ENCODE measurements around the gene STK17A.
A peak's percentile ranks its signal among the peaks of the same experiment; 100 is the strongest.

STK17A gene

GRCh38 chr7:43628431-43628830 lies 45.5 kb downstream of the STK17A start:
- DNase-seq: no peak
- intact Hi-C loops (cut with DNase I): no loop called here

- DNase-seq: no peak
- intact Hi-C loops (cut with DNase I): no loop called here
Observed at GRCh38 chr7:43629857-43630256, 46.9 kb downstream of the STK17A start.

GRCh38 chr7:43630482-43630881 lies 47.6 kb downstream of the STK17A start:
- no peak for DNase-seq
- intact Hi-C loops (cut with DNase I): no loop called here

GRCh38 chr7:43631559-43631958 lies 48.7 kb downstream of the STK17A start:
- intact Hi-C loops (cut with DNase I): no loop called here
- no peak for DNase-seq

GRCh38 chr7:43632746-43633145 lies 49.8 kb downstream of the STK17A start:
- no peak for DNase-seq
- intact Hi-C loops (cut with DNase I): no loop called here

GRCh38 chr7:43634384-43634783 lies 51.5 kb downstream of the STK17A start:
- intact Hi-C loops (cut with DNase I): no loop called here
- no peak for DNase-seq

GRCh38 chr7:43636093-43636492 lies 53.2 kb downstream of the STK17A start:
- DNase-seq: no peak
- intact Hi-C loops (cut with DNase I): no loop called here

- intact Hi-C loops (cut with DNase I): no loop called here
Observed at GRCh38 chr7:43637114-43637806, 54.4 kb downstream of the STK17A start.

GRCh38 chr7:43639858-43640491 lies 57.1 kb downstream of the STK17A start:
- DNase-seq: no peak
- intact Hi-C loops (cut with DNase I): no loop called here

More at GRCh38 chr7:43637114-43637806, 54.4 kb downstream of the STK17A start:
- no peak for DNase-seq

GRCh38 chr7:43640679-43641078 lies 57.8 kb downstream of the STK17A start:
- DNase-seq: no peak
- intact Hi-C loops (cut with DNase I): no loop called here

GRCh38 chr7:43642897-43643630 lies 60.2 kb downstream of the STK17A start:
- intact Hi-C loops (cut with DNase I): no loop called here
- no peak for DNase-seq

- intact Hi-C loops (cut with DNase I): no loop called here
Observed at GRCh38 chr7:43643846-43644245, 60.9 kb downstream of the STK17A start.

GRCh38 chr7:43645699-43646226 lies 62.9 kb downstream of the STK17A start:
- intact Hi-C loops (cut with DNase I): no loop called here

More at GRCh38 chr7:43643846-43644245, 60.9 kb downstream of the STK17A start:
- no peak for DNase-seq

GRCh38 chr7:43646603-43647338 lies 63.9 kb downstream of the STK17A start:
- intact Hi-C loops (cut with DNase I): no loop called here
- DNase-seq: peak in 4 of 10 donors; percentile 33 to 84 (median 40)

More at GRCh38 chr7:43645699-43646226, 62.9 kb downstream of the STK17A start:
- no peak for DNase-seq

GRCh38 chr7:43647339-43647672 lies 64.4 kb downstream of the STK17A start:
- intact Hi-C loops (cut with DNase I): no loop called here
- DNase-seq: no peak

GRCh38 chr7:43647673-43648472 lies 65.0 kb downstream of the STK17A start:
- intact Hi-C loops (cut with DNase I): no loop called here
- peak; percentile 48 to 94 (median 66) for DNase-seq

GRCh38 chr7:43648473-43649406 lies 65.8 kb downstream of the STK17A start:
- intact Hi-C loops (cut with DNase I): no loop called here
- DNase-seq: no peak

- DNase-seq: no peak
- intact Hi-C loops (cut with DNase I): loop anchor here (5.0 kb wide), 1 partner anchor 68 kb away; the partner anchor contains the start of gene STK17A
Observed at GRCh38 chr7:43649755-43650274, 66.9 kb downstream of the STK17A start.

Measured in posterior cingulate gyrus (tissue), 11 donors.